ENCODE measurements around the gene XIST.

- TF ChIP-seq, protein P1, sequence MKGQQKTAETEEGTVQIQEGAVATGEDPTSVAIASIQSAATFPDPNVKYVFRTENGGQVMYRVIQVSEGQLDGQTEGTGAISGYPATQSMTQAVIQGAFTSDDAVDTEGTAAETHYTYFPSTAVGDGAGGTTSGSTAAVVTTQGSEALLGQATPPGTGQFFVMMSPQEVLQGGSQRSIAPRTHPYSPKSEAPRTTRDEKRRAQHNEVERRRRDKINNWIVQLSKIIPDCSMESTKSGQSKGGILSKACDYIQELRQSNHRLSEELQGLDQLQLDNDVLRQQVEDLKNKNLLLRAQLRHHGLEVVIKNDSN (IDR thresholded peaks at IDR 0.05): no peak
- TF ChIP-seq TCF12 (IDR thresholded peaks at IDR 0.05; ENCODE audit: low read depth) (no peak), MAX (IDR thresholded peaks at IDR 0.05) (no peak), EP300 (IDR thresholded peaks at IDR 0.05; ENCODE audit: borderline replicate concordance) (no peak), YY1 (IDR thresholded peaks at IDR 0.05; ENCODE audit: low read depth) (no peak), RAD21 (IDR thresholded peaks at IDR 0.05; ENCODE audit: low read depth) (no peak), TEAD4 (IDR thresholded peaks at IDR 0.05) (no peak), TAF1 (IDR thresholded peaks at IDR 0.05; ENCODE audit: low read depth) (no peak), REST (IDR thresholded peaks at IDR 0.05; ENCODE audit: low read depth) (no peak), CEBPB (IDR thresholded peaks at IDR 0.05) (no peak), FOXM1 (IDR thresholded peaks at IDR 0.05; ENCODE audit: borderline replicate concordance, low read depth) (no peak), EGR1 (IDR thresholded peaks at IDR 0.05) (no peak)
Measured at GRCh38 chrX:73826996-73827395, 25.5 kb downstream of the XIST start.
